CD14-positive monocyte (primary cell): ENCODE data around the gene SHROOM4. TPM values are rescaled to one million over a fixed set of nuclear protein-coding genes. Genes with fewer than 3 reads are reported as not detected.

ENCODE experiments used
- DNase-seq, 3 donors: peaks; one replicate each; pipeline ENCODE4 v3.0.0-alpha.2; 2011 to 2022
- H2AFZ ChIP-seq: 2 replicates; pipeline ENCODE4 v1.6.0; 2012; ENCODE audit warnings: mild to moderate bottlenecking, low read depth, low read length, inconsistent platforms; ENCODE audit not compliant: insufficient read depth, poor library complexity, severe bottlenecking
- H3K27ac ChIP-seq, 2 donors: 1 replicate in 1 of 2; 2 replicates in 1 of 2; pipeline ENCODE4 v1.5.1; 2012 to 2013; ENCODE audit warnings: low read length in 2 of 2, control low read depth in 1 of 2, inconsistent platforms in 1 of 2, low read depth in 1 of 2, mild to moderate bottlenecking in 1 of 2
- H3K27me3 ChIP-seq, 2 donors: one replicate each; pipeline versions ENCODE4 v1.6.0 to v1.6.1; 2011 to 2013; ENCODE audit warnings: low read length in 2 of 2; ENCODE audit not compliant: control insufficient read depth in 2 of 2, insufficient read depth in 2 of 2
- H3K36me3 ChIP-seq, 2 donors: replicated peaks in 1 of 2; 1 replicate in 1 of 2; 2 replicates in 1 of 2; pipeline versions ENCODE4 v1.5.1 to v1.6.1; 2012 to 2013; ENCODE audit warnings: low read length in 2 of 2, control low read depth in 1 of 2, inconsistent platforms in 1 of 2, mild to moderate bottlenecking in 1 of 2; ENCODE audit not compliant: insufficient read depth in 2 of 2, control insufficient read depth in 1 of 2
- H3K4me1 ChIP-seq, 2 donors: 1 replicate in 1 of 2; 2 replicates in 1 of 2; pipeline versions ENCODE4 v1.5.1 to v1.6.1; 2012 to 2013; ENCODE audit warnings: low read length in 2 of 2, control low read depth in 1 of 2, inconsistent platforms in 1 of 2, mild to moderate bottlenecking in 1 of 2, moderate library complexity in 1 of 2; ENCODE audit not compliant: insufficient read depth in 2 of 2, control insufficient read depth in 1 of 2
- H3K4me2 ChIP-seq: replicated peaks from 2 replicates; pipeline ENCODE3; 2012; ENCODE audit warnings: low read length, moderate library complexity, mild to moderate bottlenecking; ENCODE audit not compliant: poor library complexity, severe bottlenecking; ENCODE audit errors: extremely low read depth
- H3K4me3 ChIP-seq, 3 experiments: fragments of 200-600 bp in 1 of 3; sonication (generic) in 1 of 3; replicated peaks in 1 of 3; 1 replicate in 2 of 3; 2 replicates in 1 of 3; pipeline ENCODE4 v1.5.1; 2011 to 2013; ENCODE audit warnings: low read length in 3 of 3, mild to moderate bottlenecking in 3 of 3, control low read depth in 2 of 3, low read depth in 2 of 3, inconsistent platforms in 1 of 3, moderate library complexity in 1 of 3
- H3K79me2 ChIP-seq: 2 replicates; pipeline ENCODE4 v1.6.0; 2012; ENCODE audit warnings: mild to moderate bottlenecking, control low read depth, inconsistent platforms, low read length, moderate library complexity; ENCODE audit not compliant: insufficient read depth
- H3K9ac ChIP-seq: 2 replicates; pipeline ENCODE4 v1.6.0; 2017; ENCODE audit warnings: low read length, mild to moderate bottlenecking; ENCODE audit not compliant: insufficient read depth, poor library complexity, severe bottlenecking
- H3K9me3 ChIP-seq, 2 donors: replicated peaks in 1 of 2; 1 replicate in 1 of 2; 2 replicates in 1 of 2; pipeline versions ENCODE4 v1.5.1 to v1.6.1; 2012 to 2013; ENCODE audit warnings: low read length in 2 of 2, control low read depth in 1 of 2; ENCODE audit not compliant: control insufficient read depth in 1 of 2, insufficient read depth in 1 of 2
- H4K20me1 ChIP-seq: 2 replicates; pipeline ENCODE4 v1.6.0; 2012; ENCODE audit warnings: mild to moderate bottlenecking, low read length, control low read depth, moderate library complexity; ENCODE audit not compliant: insufficient read depth
- H3K27ac Mint-ChIP-seq, 7 donors: one replicate each; pipeline ENCODE4 v1.8.0; 2020; ENCODE audit warnings: mild to moderate bottlenecking in 7 of 7, mixed read lengths in 7 of 7, moderate library complexity in 6 of 7, inconsistent platforms in 2 of 7
- H3K27me3 Mint-ChIP-seq, 3 donors: one replicate each; pipeline ENCODE4 v1.8.0; 2021 to 2022; ENCODE audit warnings: low read depth in 3 of 3, mild to moderate bottlenecking in 3 of 3, mixed read lengths in 3 of 3, moderate library complexity in 3 of 3, inconsistent platforms in 1 of 3
- H3K36me3 Mint-ChIP-seq, 2 donors: one replicate each; pipeline ENCODE4 v1.8.0; 2020; ENCODE audit warnings: mixed read lengths in 2 of 2, inconsistent platforms in 1 of 2, mild to moderate bottlenecking in 1 of 2
- H3K4me1 Mint-ChIP-seq: one replicate; pipeline ENCODE4 v1.8.0; 2020; ENCODE audit warnings: mild to moderate bottlenecking, mixed read lengths
- H3K4me3 Mint-ChIP-seq, 2 donors: one replicate each; pipeline ENCODE4 v1.8.0; 2020; ENCODE audit warnings: mild to moderate bottlenecking in 2 of 2, mixed read lengths in 2 of 2, moderate library complexity in 1 of 2
- H3K9me3 Mint-ChIP-seq, 7 donors: one replicate each; pipeline ENCODE4 v1.8.0; 2020 to 2022; ENCODE audit warnings: mixed read lengths in 7 of 7, mild to moderate bottlenecking in 6 of 7, moderate library complexity in 6 of 7, inconsistent platforms in 2 of 7
- CTCF ChIP-seq: fragments of 200-600 bp; IDR thresholded peaks from one replicate; pipeline ENCODE4 v1.8.0; 2022; ENCODE audit warnings: antibody characterized with exemption, mild to moderate bottlenecking
- WGBS: methylation state at CpG from one replicate; pipeline ENCODE4 v1.1.5; 2013; ENCODE audit warnings: missing lambda C conversion rate; ENCODE audit not compliant: insufficient coverage; 5-methylcytosine and 5-hydroxymethylcytosine counted together
- intact Hi-C, 2 donors: fragments of 100-400 bp; cut with micrococcal nuclease; formaldehyde crosslinking; loops; one replicate each; pipeline versions ENCODE4 v1.15.0 to v1.15.1; 2023
- polyA plus RNA-seq, 3 donors: library from polyadenylated mRNA; depleted of rRNA in 1 of 3; unstranded in 2 of 3; stranded (reverse) in 1 of 3; fragments of 300-500 nt in 2 of 3; fragments of >200 nt in 1 of 3; fragmentation: Illumina TruSeq in 2 of 3; gene quantifications; 1 replicate in 2 of 3; 2 replicates in 1 of 3; pipeline ENCODE4 v1.2.3, GENCODE V29; 2012 to 2021
- small RNA-seq: library from RNA; depleted of rRNA; stranded (forward); fragments of <200 nt; gene quantifications from one replicate; pipeline ENCODE3, GENCODE V24; 2012; ENCODE audit warnings: low read depth; ENCODE audit not compliant: insufficient read length

SHROOM4 gene
- polyA plus RNA-seq, 3 donors: under 0.01 TPM; not detected in 2

GRCh38 chrX:50565718-50566117 is 248.3 kb downstream of the SHROOM4 start:
- H3K79me2 ChIP-seq: no peaks in the 10 kb centered on the region
- intact Hi-C loops: no loop called here
- Mint-ChIP-seq H3K4me1 (no peaks in the 10 kb centered on the region), H3K4me3 (no peak overlapping the region), H3K27ac (no peak overlapping the region), H3K27me3 (peaks cover under 1 to 3% (median 2%) of the 10 kb centered on the region in 3 donors), H3K36me3 (no peaks in the 10 kb centered on the region), H3K9me3 (peaks cover 0 to 5% (median 0%) of the 10 kb centered on the region in 7 donors)
- H3K4me3 ChIP-seq: no peak overlapping the region
- no peaks in the 10 kb centered on the region for H3K9me3 ChIP-seq
- H4K20me1 ChIP-seq: no peaks in the 10 kb centered on the region
- no peak overlapping the region for H2AFZ ChIP-seq
- no peak overlapping the region for H3K27ac ChIP-seq
- H3K4me2 ChIP-seq: no peak overlapping the region
- H3K4me1 ChIP-seq: no peaks in the 10 kb centered on the region
- TF ChIP-seq CTCF: no peak
- H3K9ac ChIP-seq: no peak overlapping the region
- DNase-seq: no peak
- H3K36me3 ChIP-seq: no peaks in the 10 kb centered on the region
- H3K27me3 ChIP-seq: no peaks in the 10 kb centered on the region
- no CpG with 5 or more reads among the region's 4 CpGs for WGBS

Small RNA genes lying within 50 kb of the gene (small RNA-seq; reads per million reads assigned to genes)
- gene RNU6-935P: not detected

Other genes starting within 250 kb of the SHROOM4 start
- gene BMP15, start 96.5 kb upstream of the SHROOM4 start, polyA plus RNA-seq: not detected